CD14-positive monocyte (primary cell): ENCODE data around the gene RAI14. TPM values are rescaled to one million over a fixed set of nuclear protein-coding genes. Genes with fewer than 3 reads are reported as not detected.

Source experiments
- DNase-seq, 3 donors: peaks; one replicate each; pipeline ENCODE4 v3.0.0-alpha.2; 2011 to 2022
- H2AFZ ChIP-seq: 2 replicates; pipeline ENCODE4 v1.6.0; 2012; ENCODE audit warnings: mild to moderate bottlenecking, low read depth, low read length, inconsistent platforms; ENCODE audit not compliant: insufficient read depth, poor library complexity, severe bottlenecking
- H3K27ac ChIP-seq, 2 donors: 1 replicate in 1 of 2; 2 replicates in 1 of 2; pipeline ENCODE4 v1.5.1; 2012 to 2013; ENCODE audit warnings: low read length in 2 of 2, control low read depth in 1 of 2, inconsistent platforms in 1 of 2, low read depth in 1 of 2, mild to moderate bottlenecking in 1 of 2
- H3K27me3 ChIP-seq, 2 donors: one replicate each; pipeline versions ENCODE4 v1.6.0 to v1.6.1; 2011 to 2013; ENCODE audit warnings: low read length in 2 of 2; ENCODE audit not compliant: control insufficient read depth in 2 of 2, insufficient read depth in 2 of 2
- H3K36me3 ChIP-seq, 2 donors: replicated peaks in 1 of 2; 1 replicate in 1 of 2; 2 replicates in 1 of 2; pipeline versions ENCODE4 v1.5.1 to v1.6.1; 2012 to 2013; ENCODE audit warnings: low read length in 2 of 2, control low read depth in 1 of 2, inconsistent platforms in 1 of 2, mild to moderate bottlenecking in 1 of 2; ENCODE audit not compliant: insufficient read depth in 2 of 2, control insufficient read depth in 1 of 2
- H3K4me1 ChIP-seq, 2 donors: 1 replicate in 1 of 2; 2 replicates in 1 of 2; pipeline versions ENCODE4 v1.5.1 to v1.6.1; 2012 to 2013; ENCODE audit warnings: low read length in 2 of 2, control low read depth in 1 of 2, inconsistent platforms in 1 of 2, mild to moderate bottlenecking in 1 of 2, moderate library complexity in 1 of 2; ENCODE audit not compliant: insufficient read depth in 2 of 2, control insufficient read depth in 1 of 2
- H3K4me2 ChIP-seq: replicated peaks from 2 replicates; pipeline ENCODE3; 2012; ENCODE audit warnings: low read length, moderate library complexity, mild to moderate bottlenecking; ENCODE audit not compliant: poor library complexity, severe bottlenecking; ENCODE audit errors: extremely low read depth
- H3K4me3 ChIP-seq, 3 experiments: fragments of 200-600 bp in 1 of 3; sonication (generic) in 1 of 3; replicated peaks in 1 of 3; 1 replicate in 2 of 3; 2 replicates in 1 of 3; pipeline ENCODE4 v1.5.1; 2011 to 2013; ENCODE audit warnings: low read length in 3 of 3, mild to moderate bottlenecking in 3 of 3, control low read depth in 2 of 3, low read depth in 2 of 3, inconsistent platforms in 1 of 3, moderate library complexity in 1 of 3
- H3K79me2 ChIP-seq: 2 replicates; pipeline ENCODE4 v1.6.0; 2012; ENCODE audit warnings: mild to moderate bottlenecking, control low read depth, inconsistent platforms, low read length, moderate library complexity; ENCODE audit not compliant: insufficient read depth
- H3K9ac ChIP-seq: 2 replicates; pipeline ENCODE4 v1.6.0; 2017; ENCODE audit warnings: low read length, mild to moderate bottlenecking; ENCODE audit not compliant: insufficient read depth, poor library complexity, severe bottlenecking
- H3K9me3 ChIP-seq, 2 donors: replicated peaks in 1 of 2; 1 replicate in 1 of 2; 2 replicates in 1 of 2; pipeline versions ENCODE4 v1.5.1 to v1.6.1; 2012 to 2013; ENCODE audit warnings: low read length in 2 of 2, control low read depth in 1 of 2; ENCODE audit not compliant: control insufficient read depth in 1 of 2, insufficient read depth in 1 of 2
- H4K20me1 ChIP-seq: 2 replicates; pipeline ENCODE4 v1.6.0; 2012; ENCODE audit warnings: mild to moderate bottlenecking, low read length, control low read depth, moderate library complexity; ENCODE audit not compliant: insufficient read depth
- H3K27ac Mint-ChIP-seq, 7 donors: one replicate each; pipeline ENCODE4 v1.8.0; 2020; ENCODE audit warnings: mild to moderate bottlenecking in 7 of 7, mixed read lengths in 7 of 7, moderate library complexity in 6 of 7, inconsistent platforms in 2 of 7
- H3K27me3 Mint-ChIP-seq, 3 donors: one replicate each; pipeline ENCODE4 v1.8.0; 2021 to 2022; ENCODE audit warnings: low read depth in 3 of 3, mild to moderate bottlenecking in 3 of 3, mixed read lengths in 3 of 3, moderate library complexity in 3 of 3, inconsistent platforms in 1 of 3
- H3K36me3 Mint-ChIP-seq, 2 donors: one replicate each; pipeline ENCODE4 v1.8.0; 2020; ENCODE audit warnings: mixed read lengths in 2 of 2, inconsistent platforms in 1 of 2, mild to moderate bottlenecking in 1 of 2
- H3K4me1 Mint-ChIP-seq: one replicate; pipeline ENCODE4 v1.8.0; 2020; ENCODE audit warnings: mild to moderate bottlenecking, mixed read lengths
- H3K4me3 Mint-ChIP-seq, 2 donors: one replicate each; pipeline ENCODE4 v1.8.0; 2020; ENCODE audit warnings: mild to moderate bottlenecking in 2 of 2, mixed read lengths in 2 of 2, moderate library complexity in 1 of 2
- H3K9me3 Mint-ChIP-seq, 7 donors: one replicate each; pipeline ENCODE4 v1.8.0; 2020 to 2022; ENCODE audit warnings: mixed read lengths in 7 of 7, mild to moderate bottlenecking in 6 of 7, moderate library complexity in 6 of 7, inconsistent platforms in 2 of 7
- WGBS: methylation state at CpG from one replicate; pipeline ENCODE4 v1.1.5; 2013; ENCODE audit warnings: missing lambda C conversion rate; ENCODE audit not compliant: insufficient coverage; 5-methylcytosine and 5-hydroxymethylcytosine counted together
- intact Hi-C, 2 donors: fragments of 100-400 bp; cut with micrococcal nuclease; formaldehyde crosslinking; loops; one replicate each; pipeline versions ENCODE4 v1.15.0 to v1.15.1; 2023
- polyA plus RNA-seq, 3 donors: library from polyadenylated mRNA; depleted of rRNA in 1 of 3; unstranded in 2 of 3; stranded (reverse) in 1 of 3; fragments of 300-500 nt in 2 of 3; fragments of >200 nt in 1 of 3; fragmentation: Illumina TruSeq in 2 of 3; gene quantifications; 1 replicate in 2 of 3; 2 replicates in 1 of 3; pipeline ENCODE4 v1.2.3, GENCODE V29; 2012 to 2021
- TF ChIP-seq, protein P1 (sequence below): fragments of 200-600 bp; IDR thresholded peaks from one replicate; pipeline ENCODE4 v1.8.0; 2022; ENCODE audit warnings: antibody characterized with exemption, mild to moderate bottlenecking

Gene RAI14
- polyA plus RNA-seq, 3 donors: 0.08 TPM; not detected in 2

DNA sequence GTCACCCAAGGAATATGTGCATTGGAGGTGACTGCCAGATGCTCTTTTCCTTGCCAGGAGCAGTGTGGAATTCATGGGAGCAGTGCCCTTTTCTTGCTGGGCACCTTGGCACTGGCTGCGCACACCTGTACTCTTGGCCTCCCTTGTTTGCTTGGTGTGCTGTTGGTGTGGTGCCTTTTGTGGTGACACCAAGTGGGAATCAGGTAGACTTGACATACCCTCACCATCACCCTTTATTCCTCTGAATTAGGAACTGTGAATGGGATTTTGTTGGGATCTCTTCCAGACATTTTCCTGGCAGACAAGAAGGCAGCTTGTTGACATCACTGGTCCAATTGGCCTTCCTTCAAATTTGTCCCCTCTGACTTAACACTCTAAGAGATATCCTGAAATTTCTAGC is 82.3 kb downstream of the RAI14 start:
- Histone ChIP-seq H3K4me3 (no peak overlapping the region), H3K4me1 (no peaks in the 10 kb centered on the region), H3K9ac (no peak overlapping the region), H3K36me3 (no peaks in the 10 kb centered on the region), H3K27ac (no peak overlapping the region), H3K4me2 (no peak overlapping the region), H3K79me2 (no peaks in the 10 kb centered on the region), H2AFZ (no peak overlapping the region), H4K20me1 (no peaks in the 10 kb centered on the region), H3K9me3 (peaks cover 0 to 3% of the 10 kb centered on the region in 2 donors), H3K27me3 (no peaks in the 10 kb centered on the region)
- no peaks in the 10 kb centered on the region for H3K36me3 Mint-ChIP-seq
- H3K27ac Mint-ChIP-seq: no peak overlapping the region
- TF ChIP-seq, protein P1, sequence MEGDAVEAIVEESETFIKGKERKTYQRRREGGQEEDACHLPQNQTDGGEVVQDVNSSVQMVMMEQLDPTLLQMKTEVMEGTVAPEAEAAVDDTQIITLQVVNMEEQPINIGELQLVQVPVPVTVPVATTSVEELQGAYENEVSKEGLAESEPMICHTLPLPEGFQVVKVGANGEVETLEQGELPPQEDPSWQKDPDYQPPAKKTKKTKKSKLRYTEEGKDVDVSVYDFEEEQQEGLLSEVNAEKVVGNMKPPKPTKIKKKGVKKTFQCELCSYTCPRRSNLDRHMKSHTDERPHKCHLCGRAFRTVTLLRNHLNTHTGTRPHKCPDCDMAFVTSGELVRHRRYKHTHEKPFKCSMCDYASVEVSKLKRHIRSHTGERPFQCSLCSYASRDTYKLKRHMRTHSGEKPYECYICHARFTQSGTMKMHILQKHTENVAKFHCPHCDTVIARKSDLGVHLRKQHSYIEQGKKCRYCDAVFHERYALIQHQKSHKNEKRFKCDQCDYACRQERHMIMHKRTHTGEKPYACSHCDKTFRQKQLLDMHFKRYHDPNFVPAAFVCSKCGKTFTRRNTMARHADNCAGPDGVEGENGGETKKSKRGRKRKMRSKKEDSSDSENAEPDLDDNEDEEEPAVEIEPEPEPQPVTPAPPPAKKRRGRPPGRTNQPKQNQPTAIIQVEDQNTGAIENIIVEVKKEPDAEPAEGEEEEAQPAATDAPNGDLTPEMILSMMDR: no peak
- H3K27me3 Mint-ChIP-seq: peaks cover 1 to 7% (median 3%) of the 10 kb centered on the region in 3 donors
- WGBS: no CpG with 5 or more reads among the region's 1 CpG
- intact Hi-C loops: no loop called here
- DNase-seq: no peak
- H3K4me3 Mint-ChIP-seq: no peak overlapping the region
- peaks cover 0 to 9% (median 0%) of the 10 kb centered on the region in 7 donors for H3K9me3 Mint-ChIP-seq
- H3K4me1 Mint-ChIP-seq: peaks cover 2% of the 10 kb centered on the region

GRCh38 chr5:34740389-34740806 is 84.3 kb downstream of the RAI14 start:
- no peak overlapping the region for H2AFZ ChIP-seq
- no peaks in the 10 kb centered on the region for H4K20me1 ChIP-seq
- peaks cover 0 to 11% (median 0%) of the 10 kb centered on the region in 7 donors for H3K9me3 Mint-ChIP-seq
- WGBS: 100% methylated on average over 1 of the region's 3 CpGs
- TF ChIP-seq, protein P1: no peak
- no peak for DNase-seq
- no peak overlapping the region for H3K27ac ChIP-seq
- H3K4me3 Mint-ChIP-seq: no peak overlapping the region
- H3K27me3 Mint-ChIP-seq: peaks cover 1 to 7% (median 3%) of the 10 kb centered on the region in 3 donors
- no peaks in the 10 kb centered on the region for H3K36me3 Mint-ChIP-seq
- H3K4me3 ChIP-seq: no peak overlapping the region
- intact Hi-C loops: no loop called here
- H3K36me3 ChIP-seq: no peaks in the 10 kb centered on the region
- H3K79me2 ChIP-seq: no peaks in the 10 kb centered on the region
- no peak overlapping the region for H3K4me2 ChIP-seq
- no peaks in the 10 kb centered on the region for H3K27me3 ChIP-seq
- no peaks in the 10 kb centered on the region for H3K4me1 ChIP-seq
- H3K9me3 ChIP-seq: peaks cover 0 to 3% of the 10 kb centered on the region in 2 donors
- H3K9ac ChIP-seq: no peak overlapping the region
- H3K27ac Mint-ChIP-seq: no peak overlapping the region
- H3K4me1 Mint-ChIP-seq: peaks cover 2% of the 10 kb centered on the region
